WTC11 (cell line): Measurements from ENCODE around the gene KIRREL3. TPM values are rescaled to one million over a fixed set of nuclear protein-coding genes. Genes with fewer than 3 reads are reported as not detected.

Source experiments
- ATAC-seq: fragments of 200-7000 bp; cut with Tn5 transposase; 2 replicates; pipeline ENCODE4 v1.10.0; 2021; ENCODE audit warnings: mild to moderate bottlenecking, moderate library complexity
- CTCF ChIA-PET: fragments of 300-600 bp; sonication (Branson Sonifier 250); formaldehyde crosslinking; loops from one replicate; lab custom pipeline; 2021; ENCODE audit warnings: antibody characterized with exemption; lab: Charles Lee
- POLR2A ChIA-PET: fragments of 350-600 bp; sonication (Branson Sonifier 250); formaldehyde crosslinking; loops from one replicate; lab custom pipeline; 2021; ENCODE audit warnings: antibody characterized with exemption; lab: Charles Lee
- DNase-seq: peaks from one replicate; pipeline ENCODE4 v3.0.0; 2021; ENCODE audit warnings: low spot score
- H3K27ac Mint-ChIP-seq: 2 replicates; pipeline ENCODE4 v1.8.0; 2021; ENCODE audit warnings: mixed read lengths
- H3K27me3 Mint-ChIP-seq: 2 replicates; pipeline ENCODE4 v1.8.0; 2021; ENCODE audit warnings: low read depth, mild to moderate bottlenecking, moderate library complexity, mixed read lengths
- H3K36me3 Mint-ChIP-seq: 2 replicates; pipeline ENCODE4 v1.8.0; 2021; ENCODE audit warnings: mixed read lengths
- H3K4me1 Mint-ChIP-seq: 2 replicates; pipeline ENCODE4 v1.8.0; 2022; ENCODE audit warnings: mixed read lengths
- H3K4me3 Mint-ChIP-seq: 2 replicates; pipeline ENCODE4 v1.8.0; 2021; ENCODE audit warnings: mild to moderate bottlenecking, moderate library complexity, mixed read lengths
- H3K9me3 Mint-ChIP-seq: 2 replicates; pipeline ENCODE4 v1.8.0; 2021; ENCODE audit warnings: mixed read lengths
- CREB1 ChIP-seq: sonication (generic); formaldehyde crosslinking; IDR thresholded peaks from 2 replicates; pipeline ENCODE4 v1.8.0; 2023; ENCODE audit warnings: mild to moderate bottlenecking, missing genetic modification reagents
- ELF4 ChIP-seq: sonication (generic); formaldehyde crosslinking; IDR thresholded peaks from 2 replicates; pipeline ENCODE4 v1.8.1; 2022; ENCODE audit warnings: low read depth, mild to moderate bottlenecking, moderate library complexity, missing genetic modification reagents
- EMX1 ChIP-seq: fragments of 250-450 bp; sonication (Bioruptor Pico); IDR thresholded peaks from 2 replicates; pipeline ENCODE4 v1.8.0; 2021; ENCODE audit warnings: mild to moderate bottlenecking
- ESRRA ChIP-seq: sonication (generic); formaldehyde crosslinking; IDR thresholded peaks from 2 replicates; pipeline ENCODE4 v1.8.1; 2022; ENCODE audit warnings: mild to moderate bottlenecking, missing genetic modification reagents, borderline replicate concordance
- MYBL2 ChIP-seq: sonication (generic); formaldehyde crosslinking; IDR thresholded peaks from 2 replicates; pipeline ENCODE4 v1.8.1; 2023; ENCODE audit warnings: mild to moderate bottlenecking, moderate library complexity, missing genetic modification reagents
- total RNA-seq: library from RNA; stranded (reverse); gene quantifications from 3 replicates; pipeline ENCODE4 v1.2.3, GENCODE V29; 2021
- TF ChIP-seq, protein P1 (sequence below): sonication (generic); formaldehyde crosslinking; IDR thresholded peaks from 2 replicates; pipeline ENCODE4 v1.8.0; 2022; ENCODE audit warnings: missing genetic modification reagents
- TF ChIP-seq, protein P2 (sequence below): sonication (generic); formaldehyde crosslinking; conservative IDR thresholded peaks from 2 replicates; pipeline ENCODE4 v1.8.1; 2023; ENCODE audit warnings: mild to moderate bottlenecking, low read depth, missing genetic modification reagents, moderate library complexity
- TF ChIP-seq, protein P3 (sequence below): sonication (generic); formaldehyde crosslinking; IDR thresholded peaks from 2 replicates; pipeline ENCODE4 v1.8.0; 2023; ENCODE audit warnings: mild to moderate bottlenecking, missing genetic modification reagents
- TF ChIP-seq, protein P4 (sequence below): sonication (generic); formaldehyde crosslinking; IDR thresholded peaks from 2 replicates; pipeline ENCODE4 v1.8.0; 2023; ENCODE audit warnings: missing genetic modification reagents, mild to moderate bottlenecking, borderline replicate concordance
- TF ChIP-seq, protein P5 (sequence below): sonication (generic); formaldehyde crosslinking; IDR thresholded peaks from 2 replicates; pipeline ENCODE4 v1.8.0; 2022; ENCODE audit warnings: mild to moderate bottlenecking, missing genetic modification reagents
- TF ChIP-seq, protein P6 (sequence below): sonication (generic); formaldehyde crosslinking; IDR thresholded peaks from 2 replicates; pipeline ENCODE4 v1.8.1; 2022; ENCODE audit warnings: low read depth, missing genetic modification reagents, borderline replicate concordance
- TF ChIP-seq, protein P7 (sequence below): sonication (generic); formaldehyde crosslinking; IDR thresholded peaks from 2 replicates; pipeline ENCODE4 v1.8.0; 2022; ENCODE audit warnings: mild to moderate bottlenecking, missing genetic modification reagents
- TF ChIP-seq, protein P8 (sequence below): fragments of 250-450 bp; sonication (Bioruptor Pico); conservative IDR thresholded peaks from 2 replicates; pipeline ENCODE4 v1.9.0; 2021; ENCODE audit warnings: mild to moderate bottlenecking

Gene KIRREL3
- total RNA-seq, 1 experiment from 2014 or later, result 0.59 TPM

DNA sequence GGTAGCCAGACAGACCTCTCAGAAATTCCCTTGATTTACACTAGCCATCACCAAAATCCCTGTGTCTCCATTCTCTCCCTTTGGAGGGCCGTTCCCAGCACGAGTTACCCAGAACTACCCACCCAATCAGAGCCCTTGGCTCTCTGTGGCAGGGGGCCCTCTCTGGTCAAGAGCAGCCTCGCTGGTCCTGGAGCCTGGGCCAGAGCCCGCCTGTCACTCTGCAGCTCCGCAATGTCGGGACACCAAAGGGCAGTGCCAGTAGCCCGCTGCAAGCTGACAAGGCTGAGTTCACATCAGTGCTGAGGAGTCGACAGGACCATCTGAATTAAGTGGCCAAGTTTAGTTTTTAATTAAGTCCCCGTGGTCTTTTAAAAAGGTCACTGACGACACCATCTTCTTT, 403.5 kb downstream of the KIRREL3 start (continued):
- TF ChIP-seq, protein P1, sequence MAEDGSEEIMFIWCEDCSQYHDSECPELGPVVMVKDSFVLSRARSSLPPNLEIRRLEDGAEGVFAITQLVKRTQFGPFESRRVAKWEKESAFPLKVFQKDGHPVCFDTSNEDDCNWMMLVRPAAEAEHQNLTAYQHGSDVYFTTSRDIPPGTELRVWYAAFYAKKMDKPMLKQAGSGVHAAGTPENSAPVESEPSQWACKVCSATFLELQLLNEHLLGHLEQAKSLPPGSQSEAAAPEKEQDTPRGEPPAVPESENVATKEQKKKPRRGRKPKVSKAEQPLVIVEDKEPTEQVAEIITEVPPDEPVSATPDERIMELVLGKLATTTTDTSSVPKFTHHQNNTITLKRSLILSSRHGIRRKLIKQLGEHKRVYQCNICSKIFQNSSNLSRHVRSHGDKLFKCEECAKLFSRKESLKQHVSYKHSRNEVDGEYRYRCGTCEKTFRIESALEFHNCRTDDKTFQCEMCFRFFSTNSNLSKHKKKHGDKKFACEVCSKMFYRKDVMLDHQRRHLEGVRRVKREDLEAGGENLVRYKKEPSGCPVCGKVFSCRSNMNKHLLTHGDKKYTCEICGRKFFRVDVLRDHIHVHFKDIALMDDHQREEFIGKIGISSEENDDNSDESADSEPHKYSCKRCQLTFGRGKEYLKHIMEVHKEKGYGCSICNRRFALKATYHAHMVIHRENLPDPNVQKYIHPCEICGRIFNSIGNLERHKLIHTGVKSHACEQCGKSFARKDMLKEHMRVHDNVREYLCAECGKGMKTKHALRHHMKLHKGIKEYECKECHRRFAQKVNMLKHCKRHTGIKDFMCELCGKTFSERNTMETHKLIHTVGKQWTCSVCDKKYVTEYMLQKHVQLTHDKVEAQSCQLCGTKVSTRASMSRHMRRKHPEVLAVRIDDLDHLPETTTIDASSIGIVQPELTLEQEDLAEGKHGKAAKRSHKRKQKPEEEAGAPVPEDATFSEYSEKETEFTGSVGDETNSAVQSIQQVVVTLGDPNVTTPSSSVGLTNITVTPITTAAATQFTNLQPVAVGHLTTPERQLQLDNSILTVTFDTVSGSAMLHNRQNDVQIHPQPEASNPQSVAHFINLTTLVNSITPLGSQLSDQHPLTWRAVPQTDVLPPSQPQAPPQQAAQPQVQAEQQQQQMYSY (CRISPR knock-in tag), result no peak

DNA sequence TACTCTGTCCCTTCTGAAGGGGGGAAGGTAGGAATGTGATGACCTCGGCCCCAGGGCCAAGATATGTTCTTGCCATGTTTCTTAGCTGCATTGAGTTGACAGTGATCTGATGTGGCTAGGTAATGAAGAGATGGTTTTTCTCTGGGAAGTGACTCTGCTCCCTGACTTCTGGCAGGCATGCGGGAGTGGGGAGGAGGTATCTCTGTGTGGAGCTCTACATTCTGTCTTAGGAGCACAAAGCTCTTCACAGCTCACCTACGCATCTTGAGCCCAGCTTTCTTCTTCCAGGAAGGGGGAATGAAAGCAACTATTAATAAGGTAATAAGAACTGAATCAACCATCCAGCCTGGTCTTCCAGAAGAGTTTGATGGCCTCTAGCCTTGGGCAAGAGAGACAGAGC, 404.1 kb downstream of the KIRREL3 start:
- peaks cover 13% of the 10 kb centered on the region for H3K9me3 Mint-ChIP-seq
- peaks cover 30% of the 10 kb centered on the region for H3K4me1 Mint-ChIP-seq
- no peak for DNase-seq
- H3K27me3 Mint-ChIP-seq, result no peaks in the 10 kb centered on the region
- no peak overlapping the region for H3K27ac Mint-ChIP-seq
- CTCF ChIA-PET, result interaction anchor here (0.6 to 2.1 kb wide), 4 partner anchors 11 to 120 kb away, joined by 4 to 5 read pairs (median 4); no protein-coding TSS in a partner anchor
- H3K4me3 Mint-ChIP-seq, result no peak overlapping the region
- TF ChIP-seq, protein P2, sequence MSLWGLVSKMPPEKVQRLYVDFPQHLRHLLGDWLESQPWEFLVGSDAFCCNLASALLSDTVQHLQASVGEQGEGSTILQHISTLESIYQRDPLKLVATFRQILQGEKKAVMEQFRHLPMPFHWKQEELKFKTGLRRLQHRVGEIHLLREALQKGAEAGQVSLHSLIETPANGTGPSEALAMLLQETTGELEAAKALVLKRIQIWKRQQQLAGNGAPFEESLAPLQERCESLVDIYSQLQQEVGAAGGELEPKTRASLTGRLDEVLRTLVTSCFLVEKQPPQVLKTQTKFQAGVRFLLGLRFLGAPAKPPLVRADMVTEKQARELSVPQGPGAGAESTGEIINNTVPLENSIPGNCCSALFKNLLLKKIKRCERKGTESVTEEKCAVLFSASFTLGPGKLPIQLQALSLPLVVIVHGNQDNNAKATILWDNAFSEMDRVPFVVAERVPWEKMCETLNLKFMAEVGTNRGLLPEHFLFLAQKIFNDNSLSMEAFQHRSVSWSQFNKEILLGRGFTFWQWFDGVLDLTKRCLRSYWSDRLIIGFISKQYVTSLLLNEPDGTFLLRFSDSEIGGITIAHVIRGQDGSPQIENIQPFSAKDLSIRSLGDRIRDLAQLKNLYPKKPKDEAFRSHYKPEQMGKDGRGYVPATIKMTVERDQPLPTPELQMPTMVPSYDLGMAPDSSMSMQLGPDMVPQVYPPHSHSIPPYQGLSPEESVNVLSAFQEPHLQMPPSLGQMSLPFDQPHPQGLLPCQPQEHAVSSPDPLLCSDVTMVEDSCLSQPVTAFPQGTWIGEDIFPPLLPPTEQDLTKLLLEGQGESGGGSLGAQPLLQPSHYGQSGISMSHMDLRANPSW (CRISPR knock-in tag), result no peak
- TF ChIP-seq, protein P3, sequence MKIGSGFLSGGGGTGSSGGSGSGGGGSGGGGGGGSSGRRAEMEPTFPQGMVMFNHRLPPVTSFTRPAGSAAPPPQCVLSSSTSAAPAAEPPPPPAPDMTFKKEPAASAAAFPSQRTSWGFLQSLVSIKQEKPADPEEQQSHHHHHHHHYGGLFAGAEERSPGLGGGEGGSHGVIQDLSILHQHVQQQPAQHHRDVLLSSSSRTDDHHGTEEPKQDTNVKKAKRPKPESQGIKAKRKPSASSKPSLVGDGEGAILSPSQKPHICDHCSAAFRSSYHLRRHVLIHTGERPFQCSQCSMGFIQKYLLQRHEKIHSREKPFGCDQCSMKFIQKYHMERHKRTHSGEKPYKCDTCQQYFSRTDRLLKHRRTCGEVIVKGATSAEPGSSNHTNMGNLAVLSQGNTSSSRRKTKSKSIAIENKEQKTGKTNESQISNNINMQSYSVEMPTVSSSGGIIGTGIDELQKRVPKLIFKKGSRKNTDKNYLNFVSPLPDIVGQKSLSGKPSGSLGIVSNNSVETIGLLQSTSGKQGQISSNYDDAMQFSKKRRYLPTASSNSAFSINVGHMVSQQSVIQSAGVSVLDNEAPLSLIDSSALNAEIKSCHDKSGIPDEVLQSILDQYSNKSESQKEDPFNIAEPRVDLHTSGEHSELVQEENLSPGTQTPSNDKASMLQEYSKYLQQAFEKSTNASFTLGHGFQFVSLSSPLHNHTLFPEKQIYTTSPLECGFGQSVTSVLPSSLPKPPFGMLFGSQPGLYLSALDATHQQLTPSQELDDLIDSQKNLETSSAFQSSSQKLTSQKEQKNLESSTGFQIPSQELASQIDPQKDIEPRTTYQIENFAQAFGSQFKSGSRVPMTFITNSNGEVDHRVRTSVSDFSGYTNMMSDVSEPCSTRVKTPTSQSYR (CRISPR knock-in tag), result no peak
- TF ChIP-seq, protein P4, sequence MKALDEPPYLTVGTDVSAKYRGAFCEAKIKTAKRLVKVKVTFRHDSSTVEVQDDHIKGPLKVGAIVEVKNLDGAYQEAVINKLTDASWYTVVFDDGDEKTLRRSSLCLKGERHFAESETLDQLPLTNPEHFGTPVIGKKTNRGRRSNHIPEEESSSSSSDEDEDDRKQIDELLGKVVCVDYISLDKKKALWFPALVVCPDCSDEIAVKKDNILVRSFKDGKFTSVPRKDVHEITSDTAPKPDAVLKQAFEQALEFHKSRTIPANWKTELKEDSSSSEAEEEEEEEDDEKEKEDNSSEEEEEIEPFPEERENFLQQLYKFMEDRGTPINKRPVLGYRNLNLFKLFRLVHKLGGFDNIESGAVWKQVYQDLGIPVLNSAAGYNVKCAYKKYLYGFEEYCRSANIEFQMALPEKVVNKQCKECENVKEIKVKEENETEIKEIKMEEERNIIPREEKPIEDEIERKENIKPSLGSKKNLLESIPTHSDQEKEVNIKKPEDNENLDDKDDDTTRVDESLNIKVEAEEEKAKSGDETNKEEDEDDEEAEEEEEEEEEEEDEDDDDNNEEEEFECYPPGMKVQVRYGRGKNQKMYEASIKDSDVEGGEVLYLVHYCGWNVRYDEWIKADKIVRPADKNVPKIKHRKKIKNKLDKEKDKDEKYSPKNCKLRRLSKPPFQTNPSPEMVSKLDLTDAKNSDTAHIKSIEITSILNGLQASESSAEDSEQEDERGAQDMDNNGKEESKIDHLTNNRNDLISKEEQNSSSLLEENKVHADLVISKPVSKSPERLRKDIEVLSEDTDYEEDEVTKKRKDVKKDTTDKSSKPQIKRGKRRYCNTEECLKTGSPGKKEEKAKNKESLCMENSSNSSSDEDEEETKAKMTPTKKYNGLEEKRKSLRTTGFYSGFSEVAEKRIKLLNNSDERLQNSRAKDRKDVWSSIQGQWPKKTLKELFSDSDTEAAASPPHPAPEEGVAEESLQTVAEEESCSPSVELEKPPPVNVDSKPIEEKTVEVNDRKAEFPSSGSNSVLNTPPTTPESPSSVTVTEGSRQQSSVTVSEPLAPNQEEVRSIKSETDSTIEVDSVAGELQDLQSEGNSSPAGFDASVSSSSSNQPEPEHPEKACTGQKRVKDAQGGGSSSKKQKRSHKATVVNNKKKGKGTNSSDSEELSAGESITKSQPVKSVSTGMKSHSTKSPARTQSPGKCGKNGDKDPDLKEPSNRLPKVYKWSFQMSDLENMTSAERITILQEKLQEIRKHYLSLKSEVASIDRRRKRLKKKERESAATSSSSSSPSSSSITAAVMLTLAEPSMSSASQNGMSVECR (CRISPR knock-in tag), result no peak
- TF ChIP-seq, protein P5, sequence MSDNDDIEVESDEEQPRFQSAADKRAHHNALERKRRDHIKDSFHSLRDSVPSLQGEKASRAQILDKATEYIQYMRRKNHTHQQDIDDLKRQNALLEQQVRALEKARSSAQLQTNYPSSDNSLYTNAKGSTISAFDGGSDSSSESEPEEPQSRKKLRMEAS, result no peak
- TF ChIP-seq EMX1 (no peak), ELF4 (no peak), MYBL2 (no peak), CREB1 (no peak), ESRRA (CRISPR knock-in tag) (no peak)
- TF ChIP-seq, protein P6, sequence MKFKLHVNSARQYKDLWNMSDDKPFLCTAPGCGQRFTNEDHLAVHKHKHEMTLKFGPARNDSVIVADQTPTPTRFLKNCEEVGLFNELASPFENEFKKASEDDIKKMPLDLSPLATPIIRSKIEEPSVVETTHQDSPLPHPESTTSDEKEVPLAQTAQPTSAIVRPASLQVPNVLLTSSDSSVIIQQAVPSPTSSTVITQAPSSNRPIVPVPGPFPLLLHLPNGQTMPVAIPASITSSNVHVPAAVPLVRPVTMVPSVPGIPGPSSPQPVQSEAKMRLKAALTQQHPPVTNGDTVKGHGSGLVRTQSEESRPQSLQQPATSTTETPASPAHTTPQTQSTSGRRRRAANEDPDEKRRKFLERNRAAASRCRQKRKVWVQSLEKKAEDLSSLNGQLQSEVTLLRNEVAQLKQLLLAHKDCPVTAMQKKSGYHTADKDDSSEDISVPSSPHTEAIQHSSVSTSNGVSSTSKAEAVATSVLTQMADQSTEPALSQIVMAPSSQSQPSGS, result no peak
- TF ChIP-seq, protein P7, sequence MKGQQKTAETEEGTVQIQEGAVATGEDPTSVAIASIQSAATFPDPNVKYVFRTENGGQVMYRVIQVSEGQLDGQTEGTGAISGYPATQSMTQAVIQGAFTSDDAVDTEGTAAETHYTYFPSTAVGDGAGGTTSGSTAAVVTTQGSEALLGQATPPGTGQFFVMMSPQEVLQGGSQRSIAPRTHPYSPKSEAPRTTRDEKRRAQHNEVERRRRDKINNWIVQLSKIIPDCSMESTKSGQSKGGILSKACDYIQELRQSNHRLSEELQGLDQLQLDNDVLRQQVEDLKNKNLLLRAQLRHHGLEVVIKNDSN (CRISPR knock-in tag), result no peak
- TF ChIP-seq, protein P8, sequence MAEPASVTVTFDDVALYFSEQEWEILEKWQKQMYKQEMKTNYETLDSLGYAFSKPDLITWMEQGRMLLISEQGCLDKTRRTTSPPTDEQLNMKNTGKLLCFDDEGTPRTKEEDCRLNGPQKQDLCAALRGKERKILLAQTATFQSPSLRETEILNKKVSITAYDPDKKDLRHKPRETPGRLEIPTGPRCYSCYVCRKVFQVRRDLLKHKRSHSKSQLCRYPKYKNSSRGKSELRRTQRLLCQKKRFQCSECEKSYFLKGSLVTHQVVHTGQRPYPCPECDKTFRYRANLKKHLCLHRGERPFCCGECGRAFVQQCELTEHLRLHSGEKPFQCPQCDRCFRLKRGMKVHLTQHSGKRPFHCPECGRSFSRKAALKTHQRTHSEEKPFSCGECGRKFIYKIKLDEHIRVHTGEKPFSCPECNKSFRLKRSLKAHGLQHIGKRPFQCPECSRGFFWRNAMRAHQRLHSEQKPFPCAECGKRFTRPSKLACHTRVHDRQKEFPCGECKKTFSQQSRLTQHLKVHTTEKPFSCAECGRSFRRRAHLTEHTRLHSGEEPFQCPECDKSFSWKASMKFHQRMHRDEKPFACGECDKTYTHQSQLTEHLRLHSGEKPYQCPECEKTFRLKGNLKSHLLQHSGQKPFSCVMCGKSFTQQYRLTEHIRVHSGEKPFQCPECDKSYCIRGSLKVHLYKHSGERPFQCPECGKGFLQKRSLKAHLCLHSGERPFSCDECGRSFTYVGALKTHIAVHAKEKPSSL (CRISPR knock-in tag), result no peak
- peaks cover 10% of the 10 kb centered on the region for H3K36me3 Mint-ChIP-seq
- no peak for ATAC-seq
- POLR2A ChIA-PET, result no interaction called here
